LNCaP clone FGC (cell line): ENCODE results near the gene UBR4.
A peak's percentile ranks its signal among the peaks of the same experiment; 100 is the strongest.

Experiments
- DNase-seq: peaks from one replicate; pipeline ENCODE4 v3.0.0-alpha.2; 2011; ENCODE audit warnings: low read depth
- H3K4me3 ChIP-seq: 2 replicates; pipeline ENCODE4 v1.5.1; 2011; ENCODE audit warnings: mild to moderate bottlenecking, low read depth, low read length, control low read depth
- TF ChIP-seq, protein P1 (sequence below): IDR thresholded peaks from 2 replicates; pipeline ENCODE4 v1.5.1; 2012; ENCODE audit warnings: mild to moderate bottlenecking; ENCODE audit not compliant: control insufficient read depth, insufficient read depth; ENCODE audit errors: extremely low read depth

The UBR4 gene

DNA sequence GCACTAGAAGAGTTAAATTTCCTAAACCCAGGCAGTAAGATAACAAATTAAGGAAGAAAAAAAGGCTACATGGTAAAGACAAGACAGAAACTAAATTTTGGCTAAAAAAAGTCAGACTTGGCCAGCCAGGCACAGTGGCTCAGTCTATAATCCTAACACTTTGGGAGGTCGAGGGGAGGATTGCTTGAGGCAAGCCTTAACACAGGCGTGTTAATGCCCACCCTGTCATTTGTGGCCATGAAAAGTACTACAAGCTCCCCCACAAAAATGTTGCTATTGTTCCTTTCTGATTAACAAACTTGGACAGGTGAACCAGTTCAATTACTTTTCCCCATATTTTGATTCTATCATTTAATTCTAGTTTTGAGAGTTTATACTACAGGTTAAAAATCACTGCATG lies 32.3 kb downstream of the UBR4 start:
- H3K4me3 ChIP-seq = no peak overlapping the region
- DNase-seq = no peak
- TF ChIP-seq, protein P1, sequence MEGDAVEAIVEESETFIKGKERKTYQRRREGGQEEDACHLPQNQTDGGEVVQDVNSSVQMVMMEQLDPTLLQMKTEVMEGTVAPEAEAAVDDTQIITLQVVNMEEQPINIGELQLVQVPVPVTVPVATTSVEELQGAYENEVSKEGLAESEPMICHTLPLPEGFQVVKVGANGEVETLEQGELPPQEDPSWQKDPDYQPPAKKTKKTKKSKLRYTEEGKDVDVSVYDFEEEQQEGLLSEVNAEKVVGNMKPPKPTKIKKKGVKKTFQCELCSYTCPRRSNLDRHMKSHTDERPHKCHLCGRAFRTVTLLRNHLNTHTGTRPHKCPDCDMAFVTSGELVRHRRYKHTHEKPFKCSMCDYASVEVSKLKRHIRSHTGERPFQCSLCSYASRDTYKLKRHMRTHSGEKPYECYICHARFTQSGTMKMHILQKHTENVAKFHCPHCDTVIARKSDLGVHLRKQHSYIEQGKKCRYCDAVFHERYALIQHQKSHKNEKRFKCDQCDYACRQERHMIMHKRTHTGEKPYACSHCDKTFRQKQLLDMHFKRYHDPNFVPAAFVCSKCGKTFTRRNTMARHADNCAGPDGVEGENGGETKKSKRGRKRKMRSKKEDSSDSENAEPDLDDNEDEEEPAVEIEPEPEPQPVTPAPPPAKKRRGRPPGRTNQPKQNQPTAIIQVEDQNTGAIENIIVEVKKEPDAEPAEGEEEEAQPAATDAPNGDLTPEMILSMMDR = no peak

DNA sequence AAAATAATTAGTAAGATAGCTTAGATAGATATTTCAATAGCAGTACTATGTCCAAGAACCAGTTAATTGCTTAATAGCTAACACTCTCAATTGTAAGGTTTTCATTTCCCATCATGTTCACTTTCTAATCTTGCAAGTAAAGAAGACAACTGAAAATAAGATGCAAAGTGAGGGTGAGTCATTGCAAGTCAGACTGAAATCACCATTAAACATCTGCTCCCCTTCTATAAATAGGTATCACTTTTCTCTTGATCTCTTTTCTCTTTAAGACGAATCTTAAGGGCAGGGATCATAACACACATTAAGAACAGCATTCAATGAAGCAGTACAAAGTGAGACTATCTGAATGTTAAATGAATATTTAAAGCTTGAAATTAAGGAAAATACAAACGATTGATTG lies 40.4 kb downstream of the UBR4 start:
- H3K4me3 ChIP-seq = no peak overlapping the region
- TF ChIP-seq, protein P1 = no peak
- no peak for DNase-seq

DNA sequence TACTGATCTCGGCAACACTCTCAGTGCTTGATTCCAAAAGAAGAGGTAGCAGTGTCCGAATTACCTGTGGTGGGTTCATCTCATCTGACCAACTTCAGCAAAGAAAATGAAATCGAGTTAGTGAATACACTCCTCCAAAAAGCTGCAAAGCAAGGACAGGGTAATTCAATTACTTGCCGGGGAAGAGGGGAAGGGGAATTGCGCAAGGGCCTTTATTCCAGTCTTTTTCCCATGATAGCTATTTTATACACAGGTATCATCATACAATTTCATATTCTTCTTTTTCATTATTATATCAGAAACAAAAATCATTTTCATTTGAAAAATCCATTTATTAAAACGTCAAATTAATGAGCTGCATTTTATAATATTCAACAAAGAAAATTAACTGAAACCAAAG lies 42.9 kb downstream of the UBR4 start:
- no peak overlapping the region for H3K4me3 ChIP-seq
- TF ChIP-seq, protein P1 = no peak
- no peak for DNase-seq

DNA sequence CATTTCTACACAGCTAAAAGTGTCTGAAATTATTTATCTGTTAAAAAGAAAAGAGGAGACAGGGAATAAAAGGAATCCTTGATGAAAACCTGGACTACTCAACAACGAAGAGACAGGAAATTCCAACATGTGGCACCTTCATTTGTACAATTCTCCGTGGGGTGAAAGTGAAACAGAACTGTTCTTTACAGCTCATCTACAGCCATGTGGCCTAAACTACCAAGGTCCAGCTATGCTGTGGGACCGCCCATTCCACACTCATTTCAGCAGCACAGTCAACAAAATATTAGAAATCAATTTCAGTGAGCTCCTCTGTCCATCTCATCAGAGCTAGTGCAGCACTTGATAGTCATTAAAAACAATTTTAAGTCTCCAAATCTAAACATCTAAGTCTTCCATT lies 44.0 kb downstream of the UBR4 start:
- no peak overlapping the region for H3K4me3 ChIP-seq
- TF ChIP-seq, protein P1 = no peak
- DNase-seq = no peak

GRCh38 chr1:19165501-19165900 lies 44.6 kb downstream of the UBR4 start:
- H3K4me3 ChIP-seq = no peak overlapping the region
- peak; percentile 26 for DNase-seq
- TF ChIP-seq, protein P1 = no peak

GRCh38 chr1:19164274-19165015 lies 45.6 kb downstream of the UBR4 start:
- no peak overlapping the region for H3K4me3 ChIP-seq
- TF ChIP-seq, protein P1 = no peak
- DNase-seq = no peak

GRCh38 chr1:19163261-19163660 lies 46.8 kb downstream of the UBR4 start:
- no peak for DNase-seq
- TF ChIP-seq, protein P1 = no peak
- H3K4me3 ChIP-seq = no peak overlapping the region
